BJ (cell line): ENCODE data around the gene CELF5. TPM values are rescaled to one million over a fixed set of nuclear protein-coding genes. Genes with fewer than 3 reads are reported as not detected.

Experiments used
- CTCF ChIA-PET: fragments of 350-600 bp; formaldehyde crosslinking; extraction: SDS; loops from one replicate; lab custom pipeline; 2021; ENCODE audit warnings: antibody characterized with exemption, inconsistent platforms; lab: Yijun Ruan, JAX
- POLR2A ChIA-PET: fragments of 300-600 bp; sonication (Branson Sonifier 250); formaldehyde crosslinking; extraction: SDS; loops from one replicate; lab custom pipeline; 2021; ENCODE audit warnings: antibody characterized with exemption; lab: Charles Lee
- DNase-seq: peaks from one replicate; pipeline ENCODE4 v3.0.0-alpha.2; 2011; ENCODE audit warnings: low read depth
- H3K27me3 ChIP-seq: 2 replicates; pipeline ENCODE4 v1.6.0; 2011; ENCODE audit warnings: low read length; ENCODE audit not compliant: control insufficient read depth, insufficient read depth
- H3K36me3 ChIP-seq: 2 replicates; pipeline ENCODE4 v1.5.1; 2011; ENCODE audit warnings: low read length; ENCODE audit not compliant: control insufficient read depth, insufficient read depth
- H3K4me3 ChIP-seq: 2 replicates; pipeline ENCODE4 v1.5.1; 2011; ENCODE audit warnings: low read depth, mild to moderate bottlenecking, control low read depth, low read length
- polyA plus RNA-seq: library from polyadenylated mRNA; depleted of rRNA; stranded (reverse); fragments of >200 nt; gene quantifications from 2 replicates; pipeline ENCODE4 v1.2.3, GENCODE V29; 2011; rRNA removed
- TF ChIP-seq, protein P1 (sequence below): IDR thresholded peaks from 2 replicates; pipeline ENCODE4 v1.5.1; 2011; ENCODE audit warnings: low read depth, mild to moderate bottlenecking, control low read depth, inconsistent platforms, low read length, moderate library complexity; ENCODE audit not compliant: insufficient read depth

The CELF5 gene
- polyA plus RNA-seq, 1 experiment, result 0.18 TPM

DNA sequence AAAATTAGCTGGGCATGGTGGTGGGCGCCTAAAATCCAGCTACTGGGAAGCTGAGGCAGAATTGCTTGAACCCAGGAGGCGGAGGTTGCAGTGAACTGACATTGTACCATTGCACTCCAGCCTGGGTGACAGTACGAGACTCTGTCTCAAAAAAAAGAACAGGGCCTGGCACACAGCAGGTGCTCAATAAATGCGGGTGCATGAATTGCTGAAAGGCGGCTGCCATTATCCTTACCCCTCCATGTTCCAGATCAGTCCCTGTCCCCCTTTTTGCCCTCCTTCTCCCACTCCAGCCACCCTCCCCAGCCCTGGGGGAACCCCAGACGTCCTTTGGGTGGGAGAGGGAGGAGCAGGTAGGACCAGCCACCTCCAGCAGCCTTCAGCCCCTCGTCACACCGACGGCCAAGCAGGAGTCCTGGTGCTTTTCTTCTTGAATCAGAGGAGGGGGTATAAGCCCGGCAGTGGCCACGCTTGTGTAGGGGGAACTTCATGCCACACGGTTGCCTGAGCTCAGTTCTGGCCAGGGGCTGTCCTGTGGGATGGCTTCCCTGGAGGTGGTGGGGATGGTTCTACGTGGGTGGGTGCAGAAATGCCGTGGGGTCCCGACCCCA is 121.5 kb downstream of the CELF5 start:
- no peak for DNase-seq
- TF ChIP-seq, protein P1, sequence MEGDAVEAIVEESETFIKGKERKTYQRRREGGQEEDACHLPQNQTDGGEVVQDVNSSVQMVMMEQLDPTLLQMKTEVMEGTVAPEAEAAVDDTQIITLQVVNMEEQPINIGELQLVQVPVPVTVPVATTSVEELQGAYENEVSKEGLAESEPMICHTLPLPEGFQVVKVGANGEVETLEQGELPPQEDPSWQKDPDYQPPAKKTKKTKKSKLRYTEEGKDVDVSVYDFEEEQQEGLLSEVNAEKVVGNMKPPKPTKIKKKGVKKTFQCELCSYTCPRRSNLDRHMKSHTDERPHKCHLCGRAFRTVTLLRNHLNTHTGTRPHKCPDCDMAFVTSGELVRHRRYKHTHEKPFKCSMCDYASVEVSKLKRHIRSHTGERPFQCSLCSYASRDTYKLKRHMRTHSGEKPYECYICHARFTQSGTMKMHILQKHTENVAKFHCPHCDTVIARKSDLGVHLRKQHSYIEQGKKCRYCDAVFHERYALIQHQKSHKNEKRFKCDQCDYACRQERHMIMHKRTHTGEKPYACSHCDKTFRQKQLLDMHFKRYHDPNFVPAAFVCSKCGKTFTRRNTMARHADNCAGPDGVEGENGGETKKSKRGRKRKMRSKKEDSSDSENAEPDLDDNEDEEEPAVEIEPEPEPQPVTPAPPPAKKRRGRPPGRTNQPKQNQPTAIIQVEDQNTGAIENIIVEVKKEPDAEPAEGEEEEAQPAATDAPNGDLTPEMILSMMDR, result no peak
- H3K4me3 ChIP-seq, result no peak overlapping the region
- ChIA-PET CTCF (interaction anchor here (0.5 to 1.8 kb wide), 5 partner anchors 11 to 424 kb away, joined by 3 to 13 read pairs (median 3); no protein-coding TSS in a partner anchor), POLR2A (no interaction called here)
- no peaks in the 10 kb centered on the region for H3K36me3 ChIP-seq
- no peaks in the 10 kb centered on the region for H3K27me3 ChIP-seq

Other genes starting within 250 kb of the CELF5 start
- gene TLE6, start 247.1 kb upstream of the CELF5 start, polyA plus RNA-seq, result 0.12 and 0.26 TPM in 2 replicates
- 0.74 and 1.0 TPM in 2 replicates for gene TLE2, start 195.4 kb upstream of the CELF5 start, polyA plus RNA-seq
- gene TLE5, start 162.2 kb upstream of the CELF5 start, polyA plus RNA-seq, result 365 and 579 TPM in 2 replicates
- gene GNA11, start 130.3 kb upstream of the CELF5 start, polyA plus RNA-seq, result 8.0 and 15.6 TPM in 2 replicates
- 0.06 TPM in 1 of 2 replicates, not detected in the other for gene GNA15, start 88.6 kb upstream of the CELF5 start, polyA plus RNA-seq
- gene S1PR4, start 45.9 kb upstream of the CELF5 start, polyA plus RNA-seq, result not detected in 2 replicates
- gene NCLN, start 38.7 kb upstream of the CELF5 start, polyA plus RNA-seq, result 45.3 and 75.8 TPM in 2 replicates
- gene NFIC, start 141.9 kb downstream of the CELF5 start, polyA plus RNA-seq, result 3.7 and 5.0 TPM in 2 replicates